Measurements from ENCODE around the gene MOV10L1. TPM values are rescaled to one million over a fixed set of nuclear protein-coding genes. Genes with fewer than 3 reads are reported as not detected.
A peak's percentile ranks its signal among the peaks of the same experiment; 100 is the strongest.

MOV10L1 gene
- total RNA-seq, 4 donors from 2014 or later, result 0.67 TPM; not detected in 3

- Histone ChIP-seq H3K27ac (peak overlapping the region; percentile 88 to 97 (median 95)), H3K27me3 (no peaks in the 10 kb centered on the region), H3K4me1 (peaks cover 4 to 74% (median 60%) of the 10 kb centered on the region in 4 donors), H3K4me3 (peak overlapping the region; percentile 42 to 62 (median 52)), H3K36me3 (peaks cover 0 to 16% (median 0%) of the 10 kb centered on the region in 3 donors), H3K9me3 (no peaks in the 10 kb centered on the region)
- no peak for DNase-seq
- TF ChIP-seq CTCF (IDR thresholded peaks at IDR 0.05) (no peak), POLR2A (IDR thresholded peaks at IDR 0.05) (no peak)
Observed at GRCh38 chr22:50189849-50190181, 100.0 kb downstream of the MOV10L1 start.

DNA sequence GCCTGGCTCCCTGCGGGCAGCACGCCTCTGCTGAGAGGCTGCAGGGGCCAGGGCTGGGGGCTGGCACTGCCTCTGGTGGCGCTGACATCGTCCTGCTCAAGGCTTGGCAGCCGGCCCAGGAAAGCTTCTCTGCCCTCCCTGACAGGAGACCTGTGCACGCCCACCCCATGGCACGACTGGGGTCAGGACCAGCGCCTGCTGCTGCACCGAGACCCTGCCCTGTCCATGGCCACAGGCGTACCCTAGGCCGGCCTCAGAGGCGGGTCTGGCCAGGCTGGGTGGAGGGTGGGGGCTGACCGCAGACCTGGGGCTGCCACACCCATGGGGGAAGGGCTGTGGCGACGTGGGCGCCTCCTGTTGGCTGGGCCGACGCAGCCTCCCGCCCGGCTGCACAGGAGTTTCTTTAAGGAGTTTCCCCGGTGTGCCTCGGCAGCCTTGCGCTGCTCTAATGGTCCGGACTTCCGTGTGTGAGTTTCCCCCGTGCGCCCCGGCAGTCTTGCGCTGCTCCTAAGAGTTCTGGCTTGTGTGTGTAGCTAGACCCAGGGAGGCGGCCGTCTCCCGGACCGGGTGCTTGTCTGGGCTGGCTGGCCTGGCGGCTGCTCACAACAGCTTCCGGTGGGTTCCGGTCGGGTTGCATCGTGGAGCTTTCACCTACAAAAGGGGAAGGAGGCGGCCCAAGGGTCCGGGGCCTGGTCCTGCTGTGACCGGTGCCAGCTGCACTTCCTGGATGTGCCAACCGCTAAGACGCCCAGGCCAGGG is 100.6 kb downstream of the MOV10L1 start:
- H3K36me3 ChIP-seq, result peaks cover 0 to 19% (median 0%) of the 10 kb centered on the region in 3 donors
- H3K4me1 ChIP-seq, result peaks cover 4 to 69% (median 57%) of the 10 kb centered on the region in 4 donors
- TF ChIP-seq POLR2A (IDR thresholded peaks at IDR 0.05) (peak; percentile 62 to 77), CTCF (IDR thresholded peaks at IDR 0.05) (peak in 4 of 6 experiments; percentile 49 to 63 (median 53))
- H3K4me3 ChIP-seq, result peak overlapping the region; percentile 42 to 62 (median 52)
- H3K27me3 ChIP-seq, result no peaks in the 10 kb centered on the region
- H3K27ac ChIP-seq, result peak overlapping the region; percentile 88 to 97 (median 95)
- DNase-seq, result peak; percentile 92 to 95 (median 95)
- no peaks in the 10 kb centered on the region for H3K9me3 ChIP-seq

GRCh38 chr22:50190941-50191741 is 101.3 kb downstream of the MOV10L1 start:
- H3K36me3 ChIP-seq, result peaks cover 0 to 25% (median 0%) of the 10 kb centered on the region in 3 donors
- no peak for TF ChIP-seq CTCF (IDR thresholded peaks at IDR 0.05)
- TF ChIP-seq POLR2A (IDR thresholded peaks at IDR 0.05), result no peak

DNA sequence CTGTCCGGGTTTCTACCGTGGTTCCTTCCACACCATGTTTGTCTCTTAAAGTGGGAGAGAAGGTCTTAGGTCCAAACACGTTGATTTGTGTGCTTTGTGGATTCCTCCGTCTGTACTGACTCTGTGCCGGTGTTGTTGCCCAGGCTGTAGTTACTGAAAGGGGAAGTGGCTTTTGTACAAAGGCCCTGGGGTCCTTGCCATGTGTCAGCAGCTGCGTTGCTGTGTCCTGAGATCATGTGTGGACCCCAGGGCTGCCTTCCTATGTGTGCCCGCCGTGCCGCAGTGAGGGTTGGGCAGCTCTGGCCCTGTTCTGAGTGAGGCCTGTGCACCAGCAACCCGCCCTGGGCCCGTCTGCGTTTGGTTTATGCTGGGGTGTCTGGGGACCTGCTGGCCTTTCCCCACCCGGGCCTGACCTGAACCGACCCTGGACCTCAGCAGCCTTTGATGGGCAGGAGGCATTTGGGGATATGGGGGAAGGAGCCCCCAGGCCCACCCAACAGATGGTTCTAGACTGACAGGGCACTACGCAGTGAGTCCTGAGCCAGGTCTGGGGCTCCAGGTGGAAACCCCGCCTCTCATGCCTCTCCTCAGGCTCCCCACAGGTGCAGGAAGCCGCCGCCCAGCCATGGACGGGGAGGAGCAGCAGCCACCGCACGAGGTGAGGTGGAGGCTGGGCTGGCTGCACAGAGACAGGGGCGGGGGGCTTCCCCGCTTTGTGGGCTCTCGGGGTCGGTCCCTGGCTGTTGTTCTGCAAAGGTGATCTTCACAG is 102.8 kb downstream of the MOV10L1 start:
- peak in 2 of 3 donors; percentile 84 to 85 for DNase-seq
- no peak for TF ChIP-seq POLR2A (IDR thresholded peaks at IDR 0.05)
- TF ChIP-seq CTCF (IDR thresholded peaks at IDR 0.05), result no peak
- peaks cover 0 to 36% (median 0%) of the 10 kb centered on the region in 3 donors for H3K36me3 ChIP-seq
- H3K27me3 ChIP-seq, result no peaks in the 10 kb centered on the region
- peak overlapping the region in 3 of 4 donors; percentile 2 to 43 (median 9) for H3K4me3 ChIP-seq
- H3K27ac ChIP-seq, result peak overlapping the region; percentile 26 to 97 (median 92)
- H3K9me3 ChIP-seq, result no peaks in the 10 kb centered on the region
- peaks cover 0 to 56% (median 46%) of the 10 kb centered on the region in 4 donors for H3K4me1 ChIP-seq

More at GRCh38 chr22:50190941-50191741, 101.3 kb downstream of the MOV10L1 start:
- Histone ChIP-seq H3K27me3 (no peaks in the 10 kb centered on the region), H3K27ac (peak overlapping the region; percentile 88 to 97 (median 95)), H3K9me3 (no peaks in the 10 kb centered on the region), H3K4me1 (peaks cover 4 to 68% (median 56%) of the 10 kb centered on the region in 4 donors), H3K4me3 (peak overlapping the region; percentile 42 to 62 (median 52))
- DNase-seq, result peak in 2 of 3 donors; percentile 95

GRCh38 chr22:50193621-50194020 is 103.8 kb downstream of the MOV10L1 start:
- Histone ChIP-seq H3K4me1 (peaks cover 0 to 51% (median 41%) of the 10 kb centered on the region in 4 donors), H3K27ac (peak overlapping the region in 1 of 4 donors; percentile 97), H3K4me3 (no peak overlapping the region), H3K36me3 (peaks cover 0 to 46% (median 0%) of the 10 kb centered on the region in 3 donors), H3K27me3 (no peaks in the 10 kb centered on the region), H3K9me3 (no peaks in the 10 kb centered on the region)
- DNase-seq, result no peak
- no peak for TF ChIP-seq POLR2A (IDR thresholded peaks at IDR 0.05)
- no peak for TF ChIP-seq CTCF (IDR thresholded peaks at IDR 0.05)

Measured in Peyer's patch (tissue), 4 donors.